Measurements from ENCODE around the gene BTG1. TPM values are rescaled to one million over a fixed set of nuclear protein-coding genes. Genes with fewer than 3 reads are reported as not detected.

Gene BTG1
- total and polyA plus RNA-seq, 2 of the 8 experiments (the other 6 are each of a cell fraction or from before 2014, with no cell fraction given), result 17.1 to 32.7 TPM

DNA sequence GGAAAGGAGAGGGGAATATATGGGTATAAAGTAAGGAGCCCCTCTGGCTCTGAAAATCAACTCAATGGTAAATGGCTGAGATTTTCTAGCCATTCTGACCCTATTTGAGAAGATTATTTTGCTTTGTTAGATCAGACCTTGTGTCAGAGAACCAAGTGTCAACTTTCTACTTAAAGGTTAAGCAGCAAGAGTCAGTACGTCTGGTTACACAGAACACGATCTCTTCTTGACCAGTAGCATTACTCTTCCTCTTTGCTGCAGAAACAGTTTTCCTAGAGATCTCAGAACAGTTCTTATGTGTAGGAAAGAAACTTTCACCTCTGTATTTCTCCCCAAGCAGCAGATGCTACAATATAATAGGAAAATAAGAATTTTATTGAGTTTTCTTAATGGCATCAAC is 47.4 kb upstream of the BTG1 start:
- Histone ChIP-seq H3K79me1 (ENCODE audit: low read depth, low read length) (no peaks in the 10 kb centered on the region), H2AK5ac (ENCODE audit: low read depth, low read length) (no peak overlapping the region), H3K36me3 (ENCODE audit: control insufficient read depth in 2 of 4, insufficient read depth in 4 of 4, low read length in 3 of 4) (no peaks in the 10 kb centered on the region), H4K8ac (ENCODE audit: extremely low read depth, insufficient read depth, low read length) (no peak overlapping the region), H3K18ac (ENCODE audit: extremely low read depth, low read length) (no peak overlapping the region), H4K5ac (ENCODE audit: insufficient read length, low read depth, low read length) (no peak overlapping the region), H2BK12ac (ENCODE audit: low read depth, low read length) (no peak overlapping the region), H2AFZ (ENCODE audit: low read length) (no peak overlapping the region), H3K23me2 (ENCODE audit: low read depth, low read length) (no peaks in the 10 kb centered on the region), H2BK5ac (ENCODE audit: low read depth, low read length) (no peak overlapping the region), H4K91ac (replicated peaks; ENCODE audit: insufficient read length, low read length) (no peak overlapping the region), H3K4me3 (ENCODE audit: extremely low read depth in 1 of 4, insufficient read depth in 2 of 4, low read depth in 3 of 4, low read length in 4 of 4) (no peak overlapping the region), H3K4ac (replicated peaks; ENCODE audit: insufficient read length, low read depth, low read length) (no peak overlapping the region), H3K9ac (replicated peaks in 1 of 4; ENCODE audit: extremely low read depth in 1 of 4, low read depth in 3 of 4, low read length in 3 of 4) (no peak overlapping the region), H3K27ac (ENCODE audit: low read depth, low read length) (no peak overlapping the region), H3K23ac (ENCODE audit: insufficient read length) (no peak overlapping the region), H3K14ac (ENCODE audit: insufficient read length) (no peak overlapping the region), H2BK15ac (ENCODE audit: low read length) (no peak overlapping the region), H3K27me3 (replicated peaks in 1 of 4; ENCODE audit: control insufficient read depth in 3 of 4, extremely low read depth in 1 of 4, insufficient read depth in 3 of 4, low read length in 3 of 4) (no peaks in the 10 kb centered on the region), H2BK20ac (ENCODE audit: low read length) (no peak overlapping the region), H3K4me1 (replicated peaks in 1 of 4; ENCODE audit: control insufficient read depth in 3 of 4, insufficient read depth in 4 of 4, low read length in 3 of 4) (peaks cover 0 to 3% (median 0%) of the 10 kb centered on the region in 4 experiments; a peak in 1 of 7 replicates), H3K4me2 (ENCODE audit: insufficient read depth in 1 of 2, low read depth in 2 of 2, low read length in 2 of 2) (no peak overlapping the region), H4K20me1 (replicated peaks in 1 of 2; ENCODE audit: control insufficient read depth in 1 of 2, insufficient read depth in 2 of 2, low read length in 2 of 2) (no peaks in the 10 kb centered on the region), H3K56ac (replicated peaks; ENCODE audit: insufficient read length, low read depth, low read length) (no peak overlapping the region), H2BK120ac (replicated peaks; ENCODE audit: low read depth, low read length) (no peak overlapping the region), H3K79me2 (ENCODE audit: control insufficient read depth in 1 of 2, insufficient read depth in 2 of 2, low read length in 2 of 2) (no peaks in the 10 kb centered on the region), H3K9me3 (ENCODE audit: insufficient read depth in 2 of 2, low read depth in 1 of 2, low read length in 1 of 2) (no peaks in the 10 kb centered on the region)
- WGBS, 2 experiments (ENCODE audit: extremely low coverage in 1 of 2, insufficient coverage in 1 of 2, insufficient read length in 1 of 2, insufficient replicate concordance in 2 of 2, low coverage in 1 of 2, low lambda C conversion rate in 2 of 2, missing lambda C conversion rate in 1 of 2), result 90% methylated on average over 2 of the region's 2 CpGs; no CpG with 5 or more reads in 1 of the 2 experiments
- ChIA-PET POLR2A (ENCODE audit: partially characterized antibody) (no interaction called here), CTCF (ENCODE audit: partially characterized antibody) (no interaction called here)
- DNase-seq (ENCODE audit: low read depth in 1 of 2, low spot score in 2 of 2), result no peak
- no peak for TF ChIP-seq RBBP5 (IDR thresholded peaks at IDR 0.05; ENCODE audit: borderline replicate concordance, low read depth, low read length)
- no peak for TF ChIP-seq EZH2 (IDR thresholded peaks at IDR 0.05; ENCODE audit: low read depth, low read length, severe bottlenecking)
- TF ChIP-seq, protein P1, sequence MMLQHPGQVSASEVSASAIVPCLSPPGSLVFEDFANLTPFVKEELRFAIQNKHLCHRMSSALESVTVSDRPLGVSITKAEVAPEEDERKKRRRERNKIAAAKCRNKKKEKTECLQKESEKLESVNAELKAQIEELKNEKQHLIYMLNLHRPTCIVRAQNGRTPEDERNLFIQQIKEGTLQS (IDR thresholded peaks at IDR 0.05; ENCODE audit: insufficient read depth, low read depth, low read length), result no peak
- no peak for TF ChIP-seq NRF1 (IDR thresholded peaks at IDR 0.05; ENCODE audit: low read depth, low read length)
- TF ChIP-seq SIN3A (conservative IDR thresholded peaks at IDR 0.05 in 1 of 2, IDR thresholded peaks at IDR 0.05 in 1 of 2; ENCODE audit: low read depth in 1 of 2, low read length in 2 of 2), result no peak
- TF ChIP-seq ASH2L (IDR thresholded peaks at IDR 0.05; ENCODE audit: low read length), result no peak
- TF ChIP-seq TCF12 (IDR thresholded peaks at IDR 0.05; ENCODE audit: low read depth, low read length), result no peak
- TF ChIP-seq POLR2A (IDR thresholded peaks at IDR 0.05; ENCODE audit: control extremely low read depth in 1 of 2, low read depth in 2 of 2, low read length in 2 of 2), result no peak
- TF ChIP-seq SP1 (IDR thresholded peaks at IDR 0.05; ENCODE audit: low read depth, low read length), result no peak
- TF ChIP-seq EP300 (IDR thresholded peaks at IDR 0.05; ENCODE audit: borderline replicate concordance in 1 of 2, low read depth in 2 of 2, low read length in 2 of 2), result no peak
- TF ChIP-seq CBX5 (IDR thresholded peaks at IDR 0.05; ENCODE audit: low read depth, low read length), result no peak
- TF ChIP-seq EGR1 (IDR thresholded peaks at IDR 0.05; ENCODE audit: borderline replicate concordance, low read depth, low read length), result no peak
- no peak for FAIRE-seq
